Spleen (tissue), 11 donors: ENCODE data around the gene SLC20A1. TPM values are rescaled to one million over a fixed set of nuclear protein-coding genes. Genes with fewer than 3 reads are reported as not detected.

Source experiments
- DNase-seq: peaks from one replicate; pipeline ENCODE4 v3.0.0-alpha.2; 2020
- H3K27ac ChIP-seq, 8 donors: fragments of 200-600 bp; sonication (generic) in 7 of 8; 1 replicate in 4 of 8; 2 replicates in 4 of 8; pipeline versions ENCODE4 v1.5.0 to v1.8.0; 2016 to 2021; ENCODE audit warnings: inconsistent platforms in 4 of 8, mild to moderate bottlenecking in 4 of 8, moderate library complexity in 1 of 8
- H3K27me3 ChIP-seq, 7 donors: fragments of 200-600 bp; sonication (generic) in 6 of 7; replicated peaks in 1 of 7; 1 replicate in 4 of 7; 2 replicates in 3 of 7; pipeline versions ENCODE4 v1.5.0 to v1.8.0; 2016 to 2021; ENCODE audit warnings: inconsistent platforms in 3 of 7, mild to moderate bottlenecking in 1 of 7
- H3K36me3 ChIP-seq, 6 donors: fragments of 200-600 bp; sonication (generic) in 5 of 6; 1 replicate in 4 of 6; 2 replicates in 2 of 6; pipeline versions ENCODE4 v1.5.0 to v1.8.0; 2016 to 2021; ENCODE audit warnings: inconsistent platforms in 2 of 6
- H3K4me1 ChIP-seq, 6 donors: fragments of 200-600 bp; sonication (generic) in 5 of 6; 1 replicate in 3 of 6; 2 replicates in 3 of 6; pipeline versions ENCODE4 v1.5.0 to v1.8.0; 2016 to 2021; ENCODE audit warnings: inconsistent platforms in 3 of 6
- H3K4me3 ChIP-seq, 8 donors: fragments of 200-600 bp; sonication (generic) in 7 of 8; 1 replicate in 4 of 8; 2 replicates in 4 of 8; pipeline versions ENCODE4 v1.5.0 to v1.8.0; 2016 to 2021; ENCODE audit warnings: inconsistent platforms in 4 of 8, mild to moderate bottlenecking in 4 of 8, moderate library complexity in 2 of 8
- H3K9me3 ChIP-seq, 8 donors: fragments of 200-600 bp; sonication (generic) in 7 of 8; 1 replicate in 4 of 8; 2 replicates in 4 of 8; pipeline versions ENCODE4 v1.5.0 to v1.8.0; 2016 to 2021; ENCODE audit warnings: inconsistent platforms in 4 of 8
- CTCF ChIP-seq, 11 experiments: fragments of 200-600 bp in 7 of 11; fragments of 450-650 bp in 4 of 11; sonication (generic) in 4 of 11; IDR thresholded peaks in 8 of 11; conservative IDR thresholded peaks in 3 of 11; 1 replicate in 7 of 11; 2 replicates in 4 of 11; pipeline versions ENCODE4 v1.4.0 to v1.8.0; 2016 to 2021; ENCODE audit warnings: antibody characterized with exemption in 11 of 11, inconsistent platforms in 4 of 11, mild to moderate bottlenecking in 1 of 11
- POLR2A ChIP-seq, 3 donors: fragments of 450-650 bp; IDR thresholded peaks; one replicate each; pipeline ENCODE4 v1.5.1; 2017; ENCODE audit warnings: antibody characterized with exemption in 3 of 3, mild to moderate bottlenecking in 1 of 3
- POLR2AphosphoS5 ChIP-seq, 3 donors: sonication (generic); formaldehyde crosslinking; IDR thresholded peaks; one replicate each; pipeline ENCODE4 v1.5.1; 2017; ENCODE audit warnings: antibody characterized with exemption in 3 of 3
- WGBS, 5 donors: extraction: QIAGEN DNeasy Blood & Tissue Kit in 3 of 5; methylation state at CpG; one replicate each; pipeline versions ENCODE4 v1.1.5 to v1.1.7; 2013 to 2018; 5-methylcytosine and 5-hydroxymethylcytosine counted together
- intact Hi-C: fragments of 100-400 bp; cut with DNase I; formaldehyde crosslinking; loops from one replicate; pipeline ENCODE4 v1.15.0; 2023; ENCODE audit warnings: low total_unique reads
- polyA plus RNA-seq, 3 donors: library from polyadenylated mRNA; stranded (reverse); fragments of 200-250 nt; gene quantifications; one replicate each; pipeline ENCODE4 v1.2.1, GENCODE V29; 2013
- total RNA-seq, 7 donors: library from RNA; depleted of rRNA in 3 of 7; stranded (reverse); fragments of >200 nt in 3 of 7; fragmentation: NEBNext Ultra II Directional in 4 of 7; extraction: Animal tissue kit (Norgen Biotek cat#: 25700) in 4 of 7; gene quantifications; one replicate each; pipeline versions ENCODE4 v1.1.0 to v1.2.1, GENCODE V29; 2016 to 2021
- donor health status: healthy with polysubstance abuse.
- donor health status: DM: no; HTN: no; CAD: no; lungs with moderate emphysema.
- donor health status: DM: no; HTN: no; CAD: no.
- donor health status: Bipolar disorder and iron deficiency.
- donor health status: healthy.
- donor health status: DM: no; HTN: no; CAD: no.
- donor health status: DM: yes; HTN: yes; CAD: no.

Gene SLC20A1
- total and polyA plus RNA-seq, 10 donors, result 15.4 to 83.6 (median 57.6) TPM

- Histone ChIP-seq H3K27ac (no peak overlapping the region), H3K27me3 (no peaks in the 10 kb centered on the region), H3K4me1 (peaks cover 0 to 20% (median 5%) of the 10 kb centered on the region in 6 donors), H3K9me3 (no peaks in the 10 kb centered on the region), H3K36me3 (peaks cover 0 to 13% (median 1%) of the 10 kb centered on the region in 6 donors), H3K4me3 (no peak overlapping the region)
- no peak for DNase-seq
- WGBS, 5 donors, result 93 to 98% (median 95%) methylated on average over 4 of the region's 4 CpGs
- intact Hi-C loops, result no loop called here
- no peak for TF ChIP-seq POLR2AphosphoS5 (IDR thresholded peaks at IDR 0.05)
- TF ChIP-seq CTCF (IDR thresholded peaks at IDR 0.05 in 8 of 11, conservative IDR thresholded peaks at IDR 0.05 in 3 of 11), result no peak
- no peak for TF ChIP-seq POLR2A (IDR thresholded peaks at IDR 0.05)
These were observed 23.9 kb downstream of the SLC20A1 start for GRCh38 chr2:112669667-112670066.

GRCh38 chr2:112670252-112671022, 24.7 kb downstream of the SLC20A1 start:
- Histone ChIP-seq H3K4me3 (no peak overlapping the region), H3K9me3 (no peaks in the 10 kb centered on the region), H3K27ac (no peak overlapping the region), H3K27me3 (no peaks in the 10 kb centered on the region), H3K4me1 (peaks cover 0 to 26% (median 6%) of the 10 kb centered on the region in 6 donors), H3K36me3 (peaks cover 0 to 5% (median 0%) of the 10 kb centered on the region in 6 donors)
- 83 to 90% (median 85%) methylated on average over 5 of the region's 5 CpGs for WGBS, 5 donors
- intact Hi-C loops, result no loop called here
- DNase-seq, result no peak
- TF ChIP-seq POLR2A (IDR thresholded peaks at IDR 0.05) (no peak), CTCF (IDR thresholded peaks at IDR 0.05 in 8 of 11, conservative IDR thresholded peaks at IDR 0.05 in 3 of 11) (no peak), POLR2AphosphoS5 (IDR thresholded peaks at IDR 0.05) (no peak)

GRCh38 chr2:112671801-112672200, 26.1 kb downstream of the SLC20A1 start:
- Histone ChIP-seq H3K36me3 (no peaks in the 10 kb centered on the region), H3K9me3 (no peaks in the 10 kb centered on the region), H3K27ac (no peak overlapping the region), H3K4me3 (no peak overlapping the region), H3K4me1 (peaks cover 0 to 26% (median 6%) of the 10 kb centered on the region in 6 donors), H3K27me3 (no peaks in the 10 kb centered on the region)
- intact Hi-C loops, result no loop called here
- 73 to 90% (median 82%) methylated on average over 2 of the region's 2 CpGs for WGBS, 5 donors
- no peak for TF ChIP-seq CTCF (IDR thresholded peaks at IDR 0.05 in 8 of 11, conservative IDR thresholded peaks at IDR 0.05 in 3 of 11)
- TF ChIP-seq POLR2AphosphoS5 (IDR thresholded peaks at IDR 0.05), result no peak
- no peak for TF ChIP-seq POLR2A (IDR thresholded peaks at IDR 0.05)
- no peak for DNase-seq

- WGBS, 5 donors, result 96 to 100% (median 98%) methylated on average over 1 of the region's 1 CpG
- no peaks in the 10 kb centered on the region for H3K9me3 ChIP-seq
- peaks cover 0 to 26% (median 6%) of the 10 kb centered on the region in 6 donors for H3K4me1 ChIP-seq
- no peaks in the 10 kb centered on the region for H3K27me3 ChIP-seq
- no peak for DNase-seq
- peak overlapping the region in 1 of 8 donors; percentile 89 for H3K27ac ChIP-seq
- TF ChIP-seq CTCF (IDR thresholded peaks at IDR 0.05 in 8 of 11, conservative IDR thresholded peaks at IDR 0.05 in 3 of 11) (no peak), POLR2AphosphoS5 (IDR thresholded peaks at IDR 0.05) (no peak), POLR2A (IDR thresholded peaks at IDR 0.05) (no peak)
- intact Hi-C loops, result no loop called here
- H3K36me3 ChIP-seq, result no peaks in the 10 kb centered on the region
- H3K4me3 ChIP-seq, result no peak overlapping the region
These were observed 27.3 kb downstream of the SLC20A1 start for GRCh38 chr2:112673008-112673407.
